Posterior cingulate gyrus (tissue), 11 donors: ENCODE results near the gene AP3S2.
"Not testable (repeated sequence)": the region's sequence is repeated elsewhere in the genome, so short reads cannot be mapped to it uniquely, and the experiment has no call there.

Source experiments
- DNase-seq, 10 donors: peaks; one replicate each; pipeline versions ENCODE4 v3.0.0 to v3.0.0-alpha.2; 2020 to 2021; ENCODE audit warnings: mixed read lengths in 3 of 10
- intact Hi-C: fragments of 100-400 bp; cut with DNase I; formaldehyde crosslinking; loops from one replicate; pipeline ENCODE4 v1.15.1; 2023

AP3S2 gene

DNA sequence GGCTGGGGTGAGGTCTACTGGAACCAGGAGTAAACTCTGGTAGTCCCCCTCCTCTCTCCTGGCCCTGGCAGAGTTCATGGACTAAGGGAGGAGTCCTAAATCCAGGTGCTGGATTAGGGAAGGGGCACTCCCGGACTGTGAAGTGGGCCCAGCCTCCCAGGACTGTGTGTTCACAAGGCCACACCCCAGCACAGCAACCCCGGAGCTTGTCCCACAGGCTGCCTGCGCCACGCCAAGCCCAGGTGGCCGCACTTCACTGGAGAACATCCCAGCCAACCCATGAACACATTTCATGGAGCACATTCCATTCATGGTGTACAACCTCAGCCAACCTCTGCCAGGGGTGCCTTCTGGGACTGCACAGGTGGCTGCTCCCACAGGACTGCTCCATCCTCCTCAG is 10.7 kb upstream of the AP3S2 start:
- intact Hi-C loops = no loop called here
- DNase-seq = peak in 2 of 10 donors; percentile 50 to 55

DNA sequence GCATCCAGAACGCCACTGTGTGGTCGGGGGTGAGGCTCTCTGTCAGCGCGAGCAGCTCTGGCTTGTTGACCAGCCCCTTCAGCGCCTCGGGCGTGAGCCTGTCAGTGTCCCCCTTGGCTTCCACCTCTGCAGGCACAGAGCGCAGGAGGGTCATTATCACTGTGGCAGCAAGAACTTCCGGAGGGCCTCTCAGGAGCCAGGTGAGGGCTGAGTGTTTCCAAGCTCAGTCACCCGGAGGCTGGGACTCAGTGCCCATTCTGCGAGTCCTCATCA is 10.0 kb upstream of the AP3S2 start:
- intact Hi-C loops = no loop called here
- peak in 2 of 10 donors; percentile 67 to 68 for DNase-seq

DNA sequence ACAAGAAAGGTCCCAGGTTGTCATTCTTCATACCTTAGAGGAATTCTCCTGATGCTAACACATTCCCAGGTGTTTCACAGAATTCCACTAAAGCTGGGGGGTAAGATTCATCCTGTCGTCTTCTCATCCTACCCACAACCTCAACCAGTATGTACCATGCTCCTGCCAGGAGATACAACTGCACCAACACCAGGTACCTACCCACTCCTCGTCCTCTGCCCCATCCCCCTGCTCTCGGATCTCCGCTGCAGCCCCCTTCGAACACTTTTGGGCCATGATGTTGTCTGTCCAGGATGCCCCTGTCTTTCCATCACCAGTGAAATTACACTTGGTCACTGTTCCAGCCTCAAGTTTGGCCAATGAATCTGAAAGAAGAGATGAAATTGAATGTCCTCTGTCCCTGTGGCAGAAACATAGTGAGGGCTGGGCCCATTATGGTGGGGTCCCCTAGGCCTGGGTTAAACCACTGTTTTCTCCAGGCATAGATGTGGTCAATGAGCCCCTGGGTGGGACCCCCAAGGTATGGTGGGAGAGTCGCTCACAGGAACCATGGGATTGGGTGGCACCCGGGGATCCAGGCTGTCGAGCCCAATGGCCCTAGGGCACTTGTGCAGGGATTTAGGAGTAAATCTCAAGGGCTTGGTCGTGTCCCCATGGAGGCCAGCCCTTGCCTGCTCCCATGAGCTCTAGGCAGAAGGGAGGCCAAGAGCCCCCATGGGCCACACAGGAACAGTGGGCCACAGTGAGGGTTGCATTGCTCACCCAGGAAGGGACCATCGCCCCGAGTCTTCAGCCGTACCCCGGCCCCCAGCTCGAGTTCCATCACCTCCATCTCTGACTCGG is 9.4 kb upstream of the AP3S2 start:
- intact Hi-C loops = no loop called here
- peak in 2 of 10 donors; percentile 33 to 57 for DNase-seq

DNA sequence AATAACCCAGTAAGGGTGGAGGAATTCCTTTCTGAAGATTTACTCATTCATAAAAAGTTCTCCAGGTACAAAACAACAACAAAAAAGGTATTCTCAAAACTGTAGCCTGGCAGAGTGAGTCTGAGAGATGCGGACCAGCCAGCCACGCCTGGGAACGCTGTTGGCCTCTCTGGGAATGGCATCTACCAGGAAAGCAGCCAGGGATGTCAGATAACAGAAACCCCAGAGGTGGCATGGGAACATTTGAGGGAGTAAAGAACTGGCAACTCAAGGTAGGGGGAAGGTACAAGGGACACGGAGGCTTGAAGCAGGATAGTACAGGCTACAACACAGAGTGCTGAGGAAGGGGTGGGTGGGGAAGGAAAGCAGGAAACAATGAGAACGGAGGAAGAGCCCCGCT is 7.1 kb upstream of the AP3S2 start:
- intact Hi-C loops = no loop called here

DNA sequence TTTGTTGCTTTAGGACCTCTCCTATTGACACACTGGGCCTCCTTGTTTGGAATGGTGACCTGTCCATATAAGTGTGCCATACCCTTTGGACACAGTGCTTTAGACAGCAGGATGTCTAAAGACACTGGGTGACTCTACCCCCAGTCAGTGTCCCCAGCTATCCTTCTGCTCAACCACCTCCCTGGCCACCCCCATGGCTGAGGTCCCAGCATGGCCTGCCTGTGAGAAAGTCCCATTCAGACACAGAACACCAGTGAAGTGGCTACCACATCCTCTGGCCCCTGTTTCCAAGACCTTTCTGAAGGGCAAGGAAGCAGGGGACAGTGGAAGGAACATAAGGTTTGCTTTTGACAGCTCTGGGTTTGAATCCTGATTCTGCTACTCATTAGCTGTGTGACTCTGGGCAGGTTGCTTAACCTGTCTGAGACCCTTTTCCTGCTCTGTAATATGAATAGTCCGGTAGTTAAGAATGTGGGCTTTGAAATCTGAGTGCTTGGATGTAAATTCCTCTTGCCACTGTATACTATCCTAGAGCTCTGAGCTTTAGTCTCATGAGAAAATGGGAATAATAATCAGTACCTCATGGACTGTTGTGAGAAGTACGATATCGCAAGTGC is 6.3 kb upstream of the AP3S2 start:
- peak in 2 of 10 donors; percentile 7 to 55 for DNase-seq
- intact Hi-C loops = loop anchor here (10.0 kb wide), 1 partner anchor 105 kb away; the partner anchor contains the start of gene ZNF710

More for the DNA sequence above, 7.1 kb upstream of the AP3S2 start:
- DNase-seq = peak in 2 of 10 donors; percentile 29 to 38

DNA sequence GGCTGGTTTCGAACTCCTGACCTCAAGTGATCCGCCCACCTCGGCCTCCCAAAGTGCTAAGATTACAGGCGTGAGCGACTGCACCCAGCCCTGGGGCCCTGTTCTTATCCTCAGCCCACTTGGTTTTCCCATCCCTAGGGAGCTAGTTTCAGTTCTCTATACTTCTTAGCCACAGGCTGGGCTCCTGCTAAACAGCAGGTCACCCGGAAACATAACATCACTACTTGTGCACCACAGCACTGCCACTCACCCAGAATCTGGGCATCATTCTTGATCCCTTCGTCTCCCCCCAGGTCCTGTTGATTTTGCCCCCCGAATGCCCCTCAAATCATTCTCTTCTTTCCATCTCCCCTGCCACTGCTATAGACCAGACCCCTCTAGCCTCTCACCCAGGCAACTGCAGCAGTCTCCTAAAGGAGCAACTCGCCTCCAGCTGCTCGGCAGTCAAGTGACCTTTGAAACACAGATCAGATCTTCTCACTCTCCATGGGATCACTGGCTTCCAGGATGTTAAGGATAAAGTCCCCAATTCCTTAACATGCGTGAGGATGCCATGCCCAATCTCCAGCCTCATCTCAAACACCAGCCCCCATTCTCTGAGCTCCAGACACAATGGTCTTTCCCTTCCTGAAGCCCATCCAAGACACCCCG is 5.6 kb upstream of the AP3S2 start:
- peak in 2 of 10 donors; percentile 33 to 65 for DNase-seq
- intact Hi-C loops = loop anchor here (10.0 kb wide), 1 partner anchor 105 kb away; the partner anchor contains the start of gene ZNF710

DNA sequence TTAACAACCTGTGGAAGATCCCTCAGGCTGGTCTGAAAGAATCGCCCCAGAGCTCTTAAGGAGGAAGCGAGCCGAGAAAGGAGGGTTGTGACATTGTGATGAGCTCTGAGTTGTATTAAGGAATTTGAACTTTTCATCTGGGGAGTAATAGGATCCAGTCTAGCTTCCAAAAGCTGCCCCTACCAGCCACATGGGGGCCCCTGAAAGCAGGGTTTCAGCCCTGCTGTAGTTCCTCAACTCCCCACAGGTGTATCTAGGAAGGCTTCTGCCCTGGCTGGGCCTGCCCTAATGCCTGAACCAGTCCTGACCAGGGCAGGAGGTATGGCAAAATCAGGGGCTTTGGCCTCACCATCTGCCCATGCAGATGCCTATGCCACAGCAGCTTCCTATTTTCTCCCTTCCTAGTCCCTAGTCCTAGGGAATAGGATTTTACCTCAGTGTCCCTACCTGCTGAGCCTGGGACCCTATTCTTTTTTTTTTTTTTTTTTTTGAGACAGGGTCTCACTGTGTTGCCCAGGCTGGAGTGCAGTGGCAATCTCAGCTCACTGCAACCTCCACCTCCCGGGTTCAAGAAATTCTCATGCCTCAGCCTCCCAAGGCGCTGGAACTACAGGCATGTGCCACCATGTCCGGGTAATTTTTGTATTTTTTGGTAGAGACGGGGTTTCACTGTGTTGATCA is 5.0 kb upstream of the AP3S2 start:
- intact Hi-C loops = loop anchor here (10.0 kb wide), 1 partner anchor 106 kb away; the partner anchor contains the start of gene ZNF710
- peak in 6 of 10 donors; percentile 23 to 84 (median 53) for DNase-seq

DNA sequence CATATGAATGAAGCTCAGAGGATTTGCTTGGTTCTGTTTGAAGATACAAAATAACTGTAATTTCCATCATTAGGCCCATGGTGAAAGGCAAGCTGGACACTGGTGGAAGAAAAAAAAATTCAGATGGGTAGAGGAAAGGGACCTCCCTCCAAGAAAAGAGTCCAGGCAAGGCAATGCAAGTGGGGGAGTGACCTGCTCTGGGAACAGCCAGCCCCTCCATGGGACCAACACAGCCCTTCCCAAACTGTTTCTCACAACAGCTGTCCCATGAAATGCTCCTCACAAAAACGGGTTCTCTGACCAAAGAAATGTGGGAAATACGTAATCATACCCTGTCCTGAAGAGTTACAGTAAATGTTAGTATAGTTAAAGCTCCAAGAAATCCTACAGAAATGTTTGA is 4.4 kb upstream of the AP3S2 start:
- intact Hi-C loops = loop anchor here (10.0 kb wide), 1 partner anchor 107 kb away; the partner anchor contains the start of gene ZNF710
- no peak for DNase-seq

DNA sequence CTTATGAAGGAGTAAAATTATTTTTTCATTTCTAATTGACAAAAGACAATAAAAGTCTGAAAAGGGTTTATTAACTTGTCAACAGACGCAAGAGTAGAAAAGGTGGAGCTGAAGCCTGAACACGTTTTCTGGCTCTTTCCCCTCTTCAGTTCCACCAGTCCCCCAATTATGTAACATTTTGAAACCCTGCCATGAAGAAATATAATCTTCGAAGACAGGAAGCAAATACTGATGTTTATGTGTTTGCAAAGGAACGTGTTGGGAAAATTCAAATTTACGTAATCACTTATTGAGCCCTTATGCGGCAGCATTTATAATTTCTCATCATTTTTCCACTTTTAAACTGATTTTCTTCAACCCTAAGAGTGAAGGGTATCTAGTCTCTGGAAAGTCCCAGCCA is 767 bp downstream of the AP3S2 start:
- no peak for DNase-seq
- intact Hi-C loops = loop anchor here (5.0 to 10.0 kb wide), 2 partner anchors 112 to 179 kb away; partner anchors contain the start of gene ZNF710

DNA sequence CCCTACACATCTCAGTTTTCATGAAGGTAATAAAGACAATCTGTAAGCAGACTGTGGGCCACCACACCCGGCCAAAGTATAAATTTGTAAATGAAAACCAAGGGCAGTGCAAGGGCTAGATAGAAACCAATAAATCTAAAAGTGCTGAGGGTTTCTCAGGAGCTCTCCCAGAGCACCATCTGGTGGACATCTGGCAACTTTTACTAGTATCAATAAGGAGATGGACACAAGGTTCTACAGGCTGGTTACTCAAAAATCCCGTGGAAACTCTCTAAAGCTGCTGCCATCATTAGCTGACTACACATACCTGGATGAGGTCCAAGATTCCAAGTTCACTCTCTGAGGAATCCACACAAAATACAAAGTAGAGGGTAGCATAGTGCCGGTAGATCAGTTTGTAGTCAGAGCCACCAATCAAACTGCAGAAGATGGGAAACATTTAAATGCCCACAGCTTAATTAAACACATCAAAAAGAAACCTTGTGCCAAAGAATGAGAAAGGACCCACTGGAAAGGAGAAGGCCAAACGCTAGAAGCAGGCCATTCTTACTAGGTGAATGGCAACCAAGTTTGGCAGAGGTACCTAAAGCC is 5.5 kb downstream of the AP3S2 start:
- intact Hi-C loops = no loop called here
- DNase-seq = no peak

DNA sequence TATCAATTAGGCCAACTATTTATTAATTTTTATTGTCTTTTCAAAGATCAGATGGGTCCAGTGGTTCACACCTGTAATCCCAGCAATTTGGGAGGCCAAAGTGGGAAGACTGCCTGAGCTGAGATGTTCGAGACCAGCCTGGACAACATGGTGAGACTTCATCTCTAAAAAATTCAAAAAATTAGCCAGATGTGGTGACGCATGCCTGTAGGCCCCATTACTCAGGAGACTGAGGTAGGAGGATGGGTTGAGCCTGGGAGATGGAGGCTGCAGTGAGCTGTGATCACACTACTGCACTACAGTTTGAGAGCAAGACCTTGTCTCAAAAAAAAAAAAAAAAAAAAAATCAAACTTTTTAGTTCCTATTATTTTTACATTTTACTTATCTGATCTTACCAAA is 8.2 kb downstream of the AP3S2 start:
- intact Hi-C loops = no loop called here
- no peak for DNase-seq

DNA sequence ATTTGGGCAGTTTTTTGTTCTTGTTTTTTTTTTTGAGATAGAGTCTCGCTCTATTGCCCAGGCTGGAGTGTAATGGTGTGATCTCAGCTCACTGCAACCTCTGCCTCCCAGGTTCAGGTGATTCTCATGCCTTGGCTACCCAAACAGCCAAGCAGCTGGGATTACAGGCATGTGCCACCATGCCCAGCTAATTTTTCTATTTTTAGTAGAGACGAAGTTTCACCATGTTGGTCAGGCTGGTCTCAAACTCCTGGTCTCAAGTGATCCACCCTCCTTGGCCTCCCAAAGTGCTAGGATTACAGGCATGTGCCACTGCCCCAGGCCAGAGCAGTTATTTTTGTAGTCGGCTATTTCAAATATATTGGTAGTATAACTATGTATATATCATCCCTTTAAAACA is 8.6 kb downstream of the AP3S2 start:
- intact Hi-C loops, DNase-seq: not testable (repeated sequence)

DNA sequence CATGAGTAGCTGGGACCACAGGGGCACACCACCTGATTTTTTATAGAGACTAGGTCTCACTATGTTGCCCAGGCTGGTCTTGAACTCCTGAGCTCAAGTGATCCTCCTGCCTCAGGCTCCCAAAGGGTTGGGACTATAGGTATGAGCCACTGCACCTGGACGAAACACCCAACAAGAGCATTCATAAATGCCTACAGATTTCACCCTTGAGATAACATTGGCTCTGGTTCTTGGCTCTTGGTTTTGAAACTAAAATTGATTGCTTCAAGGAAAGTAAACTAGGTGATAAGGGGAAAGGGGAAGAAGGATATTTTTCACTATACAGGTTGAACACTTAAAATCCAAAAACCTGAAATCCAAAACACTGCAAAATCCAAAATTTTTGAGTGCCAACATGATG is 10.3 kb downstream of the AP3S2 start:
- DNase-seq = no peak
- intact Hi-C loops = no loop called here

DNA sequence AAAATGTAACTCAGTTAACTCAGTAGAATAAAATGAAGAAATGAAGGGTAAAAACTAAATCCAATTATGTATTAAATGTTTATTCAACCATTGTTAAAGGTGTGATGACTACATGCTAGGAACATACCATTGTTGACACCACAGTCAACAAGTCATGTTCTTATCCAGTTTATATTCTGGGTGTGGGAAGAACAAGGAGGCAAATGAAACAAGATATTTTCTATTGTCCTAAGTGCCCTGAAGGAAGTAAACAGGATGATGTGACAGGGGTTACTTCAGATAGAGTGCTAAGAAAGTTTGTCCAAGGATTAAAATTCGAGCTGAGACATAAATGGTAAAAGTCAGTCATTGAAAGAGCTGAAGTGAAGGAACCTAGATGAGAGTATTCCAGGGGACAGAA is 13.1 kb downstream of the AP3S2 start:
- intact Hi-C loops = no loop called here
- no peak for DNase-seq

DNA sequence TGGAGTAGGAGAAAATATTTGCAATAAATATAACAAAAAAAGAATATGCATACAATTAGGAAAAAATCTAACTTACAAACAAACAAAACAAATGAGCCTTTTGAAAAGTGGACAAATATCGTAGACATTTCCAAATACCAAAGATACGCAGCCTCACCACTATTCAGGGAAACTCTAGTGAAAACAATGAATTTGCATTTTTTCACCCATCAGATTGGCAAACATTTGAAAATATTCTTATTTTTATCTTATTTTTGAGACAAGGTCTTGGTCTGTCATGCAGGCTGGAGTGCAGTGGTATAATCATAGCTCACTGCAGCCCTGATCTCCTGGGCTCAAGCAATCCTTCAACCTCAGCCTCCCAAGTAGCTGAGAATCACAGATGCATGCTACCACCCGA is 15.5 kb downstream of the AP3S2 start:
- no peak for DNase-seq
- intact Hi-C loops = no loop called here

DNA sequence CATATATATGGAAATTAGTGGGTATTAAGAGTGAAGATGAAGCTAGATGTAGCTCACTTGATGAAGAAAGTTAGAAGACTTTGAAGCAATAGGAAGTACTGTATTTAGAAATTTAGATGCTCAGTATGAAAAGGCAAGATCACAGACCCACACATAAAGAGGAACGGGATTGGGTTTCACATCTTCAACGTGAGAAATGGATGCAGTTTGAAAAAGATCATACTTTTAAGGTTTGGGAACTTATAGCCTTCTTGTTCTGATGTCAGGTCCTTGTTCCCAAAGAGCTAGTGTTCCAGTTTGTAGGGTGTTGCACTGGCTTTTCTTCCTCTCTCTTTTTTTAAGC is 16.7 kb downstream of the AP3S2 start:
- intact Hi-C loops = no loop called here
- no peak for DNase-seq

DNA sequence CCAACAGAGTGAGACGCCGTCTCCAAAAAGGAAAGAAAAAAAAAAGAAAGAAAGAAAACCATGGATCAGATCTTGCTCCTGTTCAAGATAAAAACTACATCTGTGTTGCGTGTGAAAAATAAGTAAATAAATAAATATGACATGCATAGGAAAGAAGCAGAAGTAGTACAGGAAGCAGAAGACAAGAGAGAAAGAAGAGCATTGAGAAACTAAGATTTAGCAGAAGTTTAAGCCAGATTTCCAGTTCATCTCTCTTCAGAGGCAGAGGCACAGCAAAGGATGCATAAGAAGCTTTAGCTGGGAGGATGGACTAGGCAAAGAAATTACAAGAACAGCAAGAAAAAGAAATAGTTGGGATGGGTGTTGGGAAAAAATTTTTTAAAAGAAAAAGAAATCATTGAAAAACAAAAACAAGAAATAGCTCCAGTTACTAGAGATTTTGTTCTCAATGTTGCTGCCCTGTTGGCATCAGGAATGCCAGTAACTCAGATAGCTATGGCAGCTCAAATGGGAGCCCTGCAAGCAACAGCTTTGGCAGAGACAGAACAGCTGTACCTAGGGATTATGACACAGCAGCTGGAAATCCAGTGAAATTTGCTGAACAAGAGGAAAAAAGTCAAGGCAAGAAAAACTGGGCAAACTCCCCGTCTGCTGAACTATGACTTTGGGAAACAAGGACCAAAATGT is 17.3 kb downstream of the AP3S2 start:
- no peak for DNase-seq
- intact Hi-C loops = no loop called here

DNA sequence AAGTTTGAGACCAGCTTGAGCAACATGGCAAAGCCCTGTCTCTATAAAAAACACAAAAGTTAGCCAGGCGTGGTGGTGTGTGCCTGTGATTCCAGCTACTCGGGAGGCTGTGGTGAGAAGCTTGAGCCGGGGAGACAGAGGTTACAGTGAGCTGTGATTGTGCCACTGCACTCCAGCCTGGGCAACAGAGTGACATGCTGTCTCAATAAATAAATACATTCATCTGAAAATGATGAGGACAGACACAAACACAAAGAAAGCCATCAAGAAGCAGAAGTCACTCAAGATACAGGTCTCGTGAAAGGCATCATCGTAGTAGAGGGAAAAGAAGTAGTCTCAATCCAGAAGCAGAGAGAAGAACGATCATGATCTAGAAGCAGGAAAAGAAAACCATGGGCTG is 18.1 kb downstream of the AP3S2 start:
- intact Hi-C loops = loop anchor here (1.0 kb wide), 1 partner anchor 115 kb away; no protein-coding TSS in a partner anchor
- DNase-seq = peak in 1 of 10 donors; percentile 27

DNA sequence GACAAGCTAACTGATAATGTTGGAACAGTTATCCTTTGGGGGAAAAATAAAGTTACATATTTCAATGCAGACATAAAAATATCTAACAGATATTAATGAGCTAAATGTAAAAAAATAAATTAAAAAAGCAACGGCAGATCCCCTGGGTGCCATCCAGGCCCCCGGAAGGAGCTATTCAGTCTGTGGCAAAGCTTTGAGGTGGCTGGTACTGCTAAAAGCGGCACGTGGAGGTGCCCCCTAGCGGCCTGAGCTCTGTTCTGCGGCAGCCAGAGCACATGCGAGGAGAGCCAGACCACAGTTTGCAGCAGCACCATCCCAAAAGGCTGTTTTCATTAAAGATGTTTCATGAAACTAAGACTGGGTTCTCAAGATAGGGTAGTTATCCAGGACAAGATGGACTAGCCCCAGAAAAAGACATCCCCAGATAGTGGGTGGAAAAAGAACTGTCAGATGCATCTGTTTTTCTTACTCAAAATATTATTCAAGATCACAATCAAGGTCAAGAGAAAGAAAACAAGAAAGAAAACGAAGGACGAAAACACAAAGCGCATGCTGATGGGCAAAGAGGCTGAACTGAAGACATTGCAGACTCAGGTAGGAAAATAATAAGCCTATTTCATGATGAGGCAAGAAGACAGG is 18.7 kb downstream of the AP3S2 start:
- DNase-seq = peak; percentile 73 to 98 (median 85)
- intact Hi-C loops = loop anchor here (1.0 kb wide), 1 partner anchor 115 kb away; no protein-coding TSS in a partner anchor
